ENCODE data around the gene MMP10.

DNA sequence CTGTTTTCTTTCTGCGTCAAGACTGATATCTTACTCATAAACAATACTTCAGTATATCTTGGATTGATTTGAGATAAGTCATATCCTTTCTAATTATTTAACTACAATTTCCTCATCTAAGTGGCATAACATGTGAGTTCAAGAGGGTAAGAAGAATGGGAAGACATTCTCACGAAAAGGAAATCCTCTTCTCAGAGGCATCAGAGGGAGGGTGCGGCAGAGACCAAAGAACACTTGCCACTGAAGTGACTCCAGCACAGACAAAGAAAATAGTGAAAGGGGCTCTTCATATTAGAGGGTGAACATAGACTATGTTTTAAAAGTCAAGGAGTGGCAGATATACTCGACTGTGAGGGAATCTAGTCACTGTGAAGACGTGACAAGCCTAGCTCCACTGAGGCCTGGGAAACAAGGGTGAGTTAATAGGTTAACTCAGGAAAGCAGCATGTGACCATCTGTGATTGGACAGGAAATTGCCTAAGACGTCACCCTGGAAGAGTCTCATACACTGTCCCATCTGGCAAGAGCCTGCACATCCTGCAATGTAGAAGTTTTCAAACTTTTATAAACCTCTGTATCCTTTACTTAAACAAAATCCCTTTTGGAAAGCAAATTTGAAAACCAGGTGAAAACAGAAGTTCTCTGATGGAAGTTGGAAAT, 19.4 kb upstream of the MMP10 start:
- TF ChIP-seq, protein P1, sequence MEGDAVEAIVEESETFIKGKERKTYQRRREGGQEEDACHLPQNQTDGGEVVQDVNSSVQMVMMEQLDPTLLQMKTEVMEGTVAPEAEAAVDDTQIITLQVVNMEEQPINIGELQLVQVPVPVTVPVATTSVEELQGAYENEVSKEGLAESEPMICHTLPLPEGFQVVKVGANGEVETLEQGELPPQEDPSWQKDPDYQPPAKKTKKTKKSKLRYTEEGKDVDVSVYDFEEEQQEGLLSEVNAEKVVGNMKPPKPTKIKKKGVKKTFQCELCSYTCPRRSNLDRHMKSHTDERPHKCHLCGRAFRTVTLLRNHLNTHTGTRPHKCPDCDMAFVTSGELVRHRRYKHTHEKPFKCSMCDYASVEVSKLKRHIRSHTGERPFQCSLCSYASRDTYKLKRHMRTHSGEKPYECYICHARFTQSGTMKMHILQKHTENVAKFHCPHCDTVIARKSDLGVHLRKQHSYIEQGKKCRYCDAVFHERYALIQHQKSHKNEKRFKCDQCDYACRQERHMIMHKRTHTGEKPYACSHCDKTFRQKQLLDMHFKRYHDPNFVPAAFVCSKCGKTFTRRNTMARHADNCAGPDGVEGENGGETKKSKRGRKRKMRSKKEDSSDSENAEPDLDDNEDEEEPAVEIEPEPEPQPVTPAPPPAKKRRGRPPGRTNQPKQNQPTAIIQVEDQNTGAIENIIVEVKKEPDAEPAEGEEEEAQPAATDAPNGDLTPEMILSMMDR (IDR thresholded peaks at IDR 0.05) = no peak
- TF ChIP-seq POLR2A (IDR thresholded peaks at IDR 0.05) = no peak

Measured in uterus (tissue), 2 donors.